Tibial nerve (tissue), 4 donors: Measurements from ENCODE around the gene CCDC91. TPM values are rescaled to one million over a fixed set of nuclear protein-coding genes. Genes with fewer than 3 reads are reported as not detected.
"Not testable (repeated sequence)": the region's sequence is repeated elsewhere in the genome, so short reads cannot be mapped to it uniquely, and the experiment has no call there.

Experiments used
- DNase-seq, 2 donors: peaks; one replicate each; pipeline ENCODE4 v3.0.0-alpha.2; 2019; ENCODE audit warnings: low spot score in 2 of 2
- H3K27ac ChIP-seq, 4 donors: fragments of 200-600 bp; sonication (generic) in 3 of 4; one replicate each; pipeline ENCODE4 v1.5.1; 2017 to 2019; ENCODE audit warnings: mild to moderate bottlenecking in 1 of 4
- H3K27me3 ChIP-seq, 2 donors: fragments of 200-600 bp; sonication (generic) in 1 of 2; one replicate each; pipeline versions ENCODE4 v1.5.1 to v1.6.0; 2017 to 2019
- H3K36me3 ChIP-seq, 3 donors: fragments of 200-600 bp; sonication (generic); one replicate each; pipeline ENCODE4 v1.5.1; 2018 to 2019
- H3K4me1 ChIP-seq, 4 donors: fragments of 200-600 bp; sonication (generic) in 3 of 4; one replicate each; pipeline ENCODE4 v1.5.1; 2017 to 2019
- H3K4me3 ChIP-seq, 4 donors: fragments of 200-600 bp; sonication (generic) in 3 of 4; one replicate each; pipeline ENCODE4 v1.5.1; 2017 to 2019; ENCODE audit warnings: mild to moderate bottlenecking in 1 of 4, moderate library complexity in 1 of 4
- H3K9me3 ChIP-seq, 4 donors: fragments of 200-600 bp; sonication (generic) in 3 of 4; one replicate each; pipeline ENCODE4 v1.5.1; 2017 to 2019
- CTCF ChIP-seq, 5 experiments: fragments of 200-600 bp in 3 of 5; fragments of 450-650 bp in 2 of 5; sonication (generic) in 3 of 5; IDR thresholded peaks; one replicate each; pipeline ENCODE4 v1.5.1; 2016 to 2019; ENCODE audit warnings: antibody characterized with exemption in 5 of 5, mild to moderate bottlenecking in 3 of 5, moderate library complexity in 2 of 5
- EP300 ChIP-seq, 2 donors: sonication (generic); formaldehyde crosslinking; IDR thresholded peaks; one replicate each; pipeline ENCODE4 v1.6.1; 2017; ENCODE audit warnings: antibody characterized with exemption in 2 of 2, mild to moderate bottlenecking in 1 of 2
- POLR2A ChIP-seq, 2 donors: fragments of 450-650 bp; IDR thresholded peaks; one replicate each; pipeline ENCODE4 v1.6.1; 2017; ENCODE audit warnings: antibody characterized with exemption in 2 of 2, mild to moderate bottlenecking in 2 of 2, moderate library complexity in 2 of 2
- WGBS, 2 donors: methylation state at CpG; one replicate each; pipeline ENCODE4 v1.1.5; 2018; 5-methylcytosine and 5-hydroxymethylcytosine counted together
- total RNA-seq, 4 donors: library from RNA; depleted of rRNA; stranded (reverse); fragments of >200 nt; gene quantifications; one replicate each; pipeline ENCODE4 v1.1.0, GENCODE V29; 2016

Gene CCDC91
- total RNA-seq, 4 donors from 2014 or later, result 39.0 to 76.5 (median 44.0) TPM

- H3K27me3 ChIP-seq, result no peaks in the 10 kb centered on the region
- TF ChIP-seq CTCF (IDR thresholded peaks at IDR 0.05) (no peak), POLR2A (IDR thresholded peaks at IDR 0.05) (no peak), EP300 (IDR thresholded peaks at IDR 0.05) (no peak)
- no peak overlapping the region for H3K27ac ChIP-seq
- H3K36me3 ChIP-seq, result peaks cover 0 to 4% (median 0%) of the 10 kb centered on the region in 3 donors
- peaks cover 0 to 8% (median 0%) of the 10 kb centered on the region in 4 donors for H3K4me1 ChIP-seq
- H3K4me3 ChIP-seq, result no peak overlapping the region
- 89 to 91% methylated on average over 4 of the region's 4 CpGs for WGBS, 2 donors
- no peaks in the 10 kb centered on the region for H3K9me3 ChIP-seq
- no peak for DNase-seq
These were observed 137.5 kb downstream of the CCDC91 start for GRCh38 chr12:28327722-28328121.

GRCh38 chr12:28328967-28329366, 138.7 kb downstream of the CCDC91 start:
- Histone ChIP-seq H3K27me3 (no peaks in the 10 kb centered on the region), H3K4me3 (no peak overlapping the region), H3K4me1 (peaks cover 0 to 6% (median 0%) of the 10 kb centered on the region in 4 donors), H3K9me3 (no peaks in the 10 kb centered on the region), H3K36me3 (peaks cover 0 to 4% (median 0%) of the 10 kb centered on the region in 3 donors), H3K27ac (no peak overlapping the region)
- no peak for DNase-seq
- whole genome bisulfite sequencing, 2 donors, result 92 to 94% methylated on average over 2 of the region's 2 CpGs
- no peak for TF ChIP-seq CTCF (IDR thresholded peaks at IDR 0.05)
- no peak for TF ChIP-seq EP300 (IDR thresholded peaks at IDR 0.05)
- TF ChIP-seq POLR2A (IDR thresholded peaks at IDR 0.05), result no peak

- H3K9me3 ChIP-seq, DNase-seq, H3K27ac ChIP-seq, H3K4me1 ChIP-seq, H3K4me3 ChIP-seq, H3K27me3 ChIP-seq, H3K36me3 ChIP-seq: not testable (repeated sequence)
- 96% methylated on average over 2 of the region's 2 CpGs for WGBS, 2 donors
These were observed 139.5 kb downstream of the CCDC91 start for GRCh38 chr12:28329727-28330126.

- not testable (repeated sequence) for H3K9me3 ChIP-seq, DNase-seq, H3K4me3 ChIP-seq, H3K27ac ChIP-seq, H3K36me3 ChIP-seq, H3K27me3 ChIP-seq, H3K4me1 ChIP-seq
- WGBS, 2 donors, result 79 to 80% methylated on average over 3 of the region's 3 CpGs
These were observed 140.0 kb downstream of the CCDC91 start for GRCh38 chr12:28330232-28330631.

GRCh38 chr12:28331130-28331529, 140.9 kb downstream of the CCDC91 start:
- Histone ChIP-seq H3K27ac (no peak overlapping the region), H3K4me3 (no peak overlapping the region), H3K9me3 (no peaks in the 10 kb centered on the region), H3K36me3 (peaks cover 0 to 4% (median 0%) of the 10 kb centered on the region in 3 donors), H3K27me3 (no peaks in the 10 kb centered on the region), H3K4me1 (no peaks in the 10 kb centered on the region)
- no peak for DNase-seq
- 64 to 68% methylated on average over 3 of the region's 3 CpGs for WGBS, 2 donors
- TF ChIP-seq EP300 (IDR thresholded peaks at IDR 0.05) (no peak), POLR2A (IDR thresholded peaks at IDR 0.05) (no peak), CTCF (IDR thresholded peaks at IDR 0.05) (no peak)

- Histone ChIP-seq H3K27ac (no peak overlapping the region), H3K9me3 (no peaks in the 10 kb centered on the region), H3K4me1 (peaks cover 0 to 9% (median 0%) of the 10 kb centered on the region in 4 donors), H3K36me3 (peaks cover 0 to 5% (median 0%) of the 10 kb centered on the region in 3 donors), H3K4me3 (no peak overlapping the region), H3K27me3 (no peaks in the 10 kb centered on the region)
- no peak for TF ChIP-seq EP300 (IDR thresholded peaks at IDR 0.05)
- no peak for TF ChIP-seq CTCF (IDR thresholded peaks at IDR 0.05)
- 58 to 72% methylated on average over 4 of the region's 4 CpGs for WGBS, 2 donors
- DNase-seq, result no peak
These were observed 150.2 kb downstream of the CCDC91 start for GRCh38 chr12:28340261-28341045.
